ENCODE data around the gene INPPL1.

DNA sequence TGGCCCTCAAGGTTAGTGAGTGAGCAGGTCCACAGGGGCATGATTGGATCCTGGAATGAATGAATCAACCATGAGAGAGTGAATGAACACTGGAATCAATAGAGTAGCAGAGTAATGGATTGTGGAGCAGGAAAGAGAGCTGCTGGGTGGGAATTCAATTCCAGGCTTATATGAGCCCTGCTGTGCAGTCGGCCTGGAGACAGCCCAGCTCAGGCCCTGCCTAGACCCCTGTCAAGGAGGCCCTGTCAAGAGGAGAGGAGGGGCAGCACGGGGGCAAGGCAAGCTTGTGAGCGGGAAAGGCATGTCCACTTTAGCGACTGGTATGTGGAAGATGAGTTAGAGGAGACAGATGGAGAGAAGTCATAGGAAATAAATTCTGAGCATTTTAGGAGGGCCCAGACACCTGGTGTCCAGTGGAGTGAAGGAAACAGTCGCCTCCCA is 33.9 kb upstream of the INPPL1 start:
- TF ChIP-seq, protein P1, sequence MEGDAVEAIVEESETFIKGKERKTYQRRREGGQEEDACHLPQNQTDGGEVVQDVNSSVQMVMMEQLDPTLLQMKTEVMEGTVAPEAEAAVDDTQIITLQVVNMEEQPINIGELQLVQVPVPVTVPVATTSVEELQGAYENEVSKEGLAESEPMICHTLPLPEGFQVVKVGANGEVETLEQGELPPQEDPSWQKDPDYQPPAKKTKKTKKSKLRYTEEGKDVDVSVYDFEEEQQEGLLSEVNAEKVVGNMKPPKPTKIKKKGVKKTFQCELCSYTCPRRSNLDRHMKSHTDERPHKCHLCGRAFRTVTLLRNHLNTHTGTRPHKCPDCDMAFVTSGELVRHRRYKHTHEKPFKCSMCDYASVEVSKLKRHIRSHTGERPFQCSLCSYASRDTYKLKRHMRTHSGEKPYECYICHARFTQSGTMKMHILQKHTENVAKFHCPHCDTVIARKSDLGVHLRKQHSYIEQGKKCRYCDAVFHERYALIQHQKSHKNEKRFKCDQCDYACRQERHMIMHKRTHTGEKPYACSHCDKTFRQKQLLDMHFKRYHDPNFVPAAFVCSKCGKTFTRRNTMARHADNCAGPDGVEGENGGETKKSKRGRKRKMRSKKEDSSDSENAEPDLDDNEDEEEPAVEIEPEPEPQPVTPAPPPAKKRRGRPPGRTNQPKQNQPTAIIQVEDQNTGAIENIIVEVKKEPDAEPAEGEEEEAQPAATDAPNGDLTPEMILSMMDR (IDR thresholded peaks at IDR 0.05; ENCODE audit: borderline replicate concordance, extremely low read depth, low read length, poor library complexity, severe bottlenecking), result no peak
- no peak for TF ChIP-seq EZH2 (IDR thresholded peaks at IDR 0.05; ENCODE audit: borderline replicate concordance, low read depth, low read length, severe bottlenecking)
